HepG2 (cell line): ENCODE measurements around the gene CACNA1F. TPM values are rescaled to one million over a fixed set of nuclear protein-coding genes. Genes with fewer than 3 reads are reported as not detected.

Source experiments
- ATAC-seq: fragments of 200-7000 bp; cut with Tn5 transposase; 3 replicates; pipeline ENCODE4 v1.9.1; 2020; ENCODE audit warnings: mild to moderate bottlenecking, moderate library complexity
- BruUV-seq: library from RNA; stranded (reverse); fragments of 400-500 nt; replicated peaks from 2 replicates; lab custom pipeline; 2021; lab: Mats Ljungman, UMichigan
- CTCF ChIA-PET: fragments of 300-600 bp; formaldehyde crosslinking; extraction: SDS; loops from one replicate; lab custom pipeline; 2021; ENCODE audit warnings: low total read pairs, inconsistent platforms, low intra/inter-chr PET ratio; lab: Yijun Ruan, JAX
- POLR2A ChIA-PET: fragments of 350-600 bp; sonication (Branson Sonifier 250); formaldehyde crosslinking; loops from one replicate; lab custom pipeline; 2020; ENCODE audit warnings: antibody characterized with exemption, inconsistent platforms; lab: Yijun Ruan, JAX
- DNase-seq: peaks from one replicate; pipeline ENCODE4 v3.0.0-alpha.2; 2015; ENCODE audit warnings: low spot score
- FAIRE-seq: peaks from 3 replicates; lab custom pipeline; 2011; peaks lifted over from hg19 to GRCh38; lab: Jason Lieb, UNC
- H2AFZ ChIP-seq: one replicate; pipeline ENCODE4 v1.6.1; 2011; ENCODE audit warnings: low read length, inconsistent platforms
- H3K27ac ChIP-seq: fragments of 300-600 bp; 3 replicates; pipeline ENCODE4 v1.8.0; 2011; ENCODE audit warnings: mixed run types, mild to moderate bottlenecking, mixed read lengths, low read length, inconsistent platforms; ENCODE audit not compliant: insufficient read depth; ENCODE audit errors: extremely low read length
- H3K27me3 ChIP-seq, 2 experiments: fragments of 200-600 bp in 1 of 2; 2 replicates in 1 of 2; 3 replicates in 1 of 2; pipeline versions ENCODE4 v1.6.0 to v1.8.0; 2011; ENCODE audit warnings: low read length in 2 of 2, mild to moderate bottlenecking in 2 of 2, moderate library complexity in 2 of 2, inconsistent platforms in 1 of 2; ENCODE audit not compliant: insufficient read depth in 2 of 2, control insufficient read depth in 1 of 2
- H3K36me3 ChIP-seq, 2 experiments: fragments of 200-600 bp in 1 of 2; replicated peaks in 1 of 2; 2 replicates in 1 of 2; 3 replicates in 1 of 2; pipeline versions ENCODE4 v1.5.1 to v1.8.0; 2011; ENCODE audit warnings: low read length in 2 of 2, inconsistent platforms in 1 of 2; ENCODE audit not compliant: insufficient read depth in 2 of 2, control insufficient read depth in 1 of 2
- H3K4me1 ChIP-seq: 2 replicates; pipeline ENCODE4 v1.5.1; 2012; ENCODE audit warnings: low read length, inconsistent platforms; ENCODE audit not compliant: insufficient read depth
- H3K4me2 ChIP-seq: 2 replicates; pipeline ENCODE4 v1.6.0; 2011; ENCODE audit warnings: low read depth, low read length, inconsistent platforms
- H3K4me3 ChIP-seq, 3 experiments: fragments of 200-600 bp in 1 of 3; sonication (generic), shearing (Covaris generic) in 1 of 3; replicated peaks in 1 of 3; 2 replicates each; pipeline ENCODE4 v1.5.1; 2011 to 2016; ENCODE audit warnings: low read length in 3 of 3, inconsistent platforms in 2 of 3, low read depth in 2 of 3, mild to moderate bottlenecking in 2 of 3, control low read depth in 1 of 3, mixed read lengths in 1 of 3; ENCODE audit not compliant: insufficient read depth in 1 of 3
- H3K79me2 ChIP-seq: one replicate; pipeline ENCODE4 v1.6.1; 2011; ENCODE audit warnings: low read length, inconsistent platforms; ENCODE audit not compliant: insufficient read depth
- H3K9ac ChIP-seq: 2 replicates; pipeline ENCODE4 v1.6.0; 2011; ENCODE audit warnings: mild to moderate bottlenecking, low read depth, low read length, inconsistent platforms; ENCODE audit not compliant: insufficient read depth
- H3K9me3 ChIP-seq: 2 replicates; pipeline ENCODE4 v1.5.1; 2012; ENCODE audit warnings: mild to moderate bottlenecking, low read length
- H4K20me1 ChIP-seq: 2 replicates; pipeline ENCODE4 v1.6.0; 2011; ENCODE audit warnings: inconsistent platforms, mild to moderate bottlenecking, low read length, moderate library complexity; ENCODE audit not compliant: insufficient read depth
- ADNP ChIP-seq: sonication (generic); formaldehyde crosslinking; IDR thresholded peaks from 2 replicates; pipeline ENCODE4 v1.4.0; 2020; ENCODE audit warnings: missing genetic modification reagents
- ZNF121 ChIP-seq: sonication (generic); formaldehyde crosslinking; IDR thresholded peaks from 2 replicates; pipeline ENCODE4 v1.5.0; 2020; ENCODE audit warnings: mild to moderate bottlenecking, missing genetic modification reagents
- ZNF382 ChIP-seq: sonication (generic); formaldehyde crosslinking; IDR thresholded peaks from 2 replicates; pipeline ENCODE4 v1.5.0; 2020; ENCODE audit warnings: missing genetic modification reagents, mild to moderate bottlenecking, borderline replicate concordance
- ZNF550 ChIP-seq: sonication (generic); formaldehyde crosslinking; IDR thresholded peaks from 2 replicates; pipeline ENCODE4 v1.4.0; 2020; ENCODE audit warnings: mild to moderate bottlenecking, missing genetic modification reagents, borderline replicate concordance
- ZNF776 ChIP-seq: sonication (generic); formaldehyde crosslinking; IDR thresholded peaks from 2 replicates; pipeline ENCODE4 v1.4.0; 2020; ENCODE audit warnings: mild to moderate bottlenecking, missing genetic modification reagents
- ZSCAN29 ChIP-seq: sonication (generic); formaldehyde crosslinking; conservative IDR thresholded peaks from 2 replicates; pipeline ENCODE4 v1.4.0; 2020; ENCODE audit warnings: mild to moderate bottlenecking, missing genetic modification reagents
- WGBS: methylation state at CpG from one replicate; pipeline ENCODE4 v1.1.6; 2017; ENCODE audit warnings: low lambda C conversion rate; 5-methylcytosine and 5-hydroxymethylcytosine counted together
- in situ Hi-C: cut with HindIII; loops from 2 replicates; pipeline ENCODE4 v1.10.0; 2017; ENCODE audit warnings: low pct_unique_long_range_greater_than_20kb; ENCODE audit not compliant: extremely low pct_ligation_motif_present
- intact Hi-C: fragments of 100-400 bp; cut with micrococcal nuclease; formaldehyde crosslinking; loops from one replicate; pipeline ENCODE4 v1.10.0; 2022; ENCODE audit not compliant: unreplicated experiment
- polyA plus RNA-seq, 8 experiments: library from polyadenylated mRNA; depleted of rRNA in 3 of 8; stranded (reverse) in 7 of 8; unstranded in 1 of 8; fragments of >200 nt; fragmentation: Illumina TruSeq in 4 of 8; extraction: Trizol in 4 of 8; gene quantifications; 2 replicates each; pipeline versions ENCODE4 v1.2.1 to v1.2.3, GENCODE V29; 2011 to 2016; ENCODE audit warnings: low read depth in 4 of 8, missing spikeins in 1 of 8, mixed read lengths in 1 of 8; ENCODE audit not compliant: insufficient read depth in 1 of 8
- total RNA-seq, 5 experiments: library from RNA; depleted of rRNA; stranded (reverse); fragments of >200 nt; fragmentation: Illumina TruSeq; extraction: Trizol; gene quantifications; 2 replicates each; pipeline ENCODE4 v1.2.3, GENCODE V29; 2016; ENCODE audit warnings: low read depth in 1 of 5
- TF ChIP-seq, protein P1 (sequence below): sonication (generic); IDR thresholded peaks from 2 replicates; pipeline ENCODE4 v1.6.1; 2016; ENCODE audit warnings: low read depth, borderline replicate concordance
- TF ChIP-seq, protein P2 (sequence below): IDR thresholded peaks from 2 replicates; pipeline ENCODE4 v1.6.1; 2016; ENCODE audit warnings: missing biosample characterization, missing genetic modification reagents, low read depth
- TF ChIP-seq, protein P3 (sequence below): sonication (generic); formaldehyde crosslinking; IDR thresholded peaks from 2 replicates; pipeline ENCODE4 v1.4.0; 2020; ENCODE audit warnings: missing genetic modification reagents

The CACNA1F gene
- total and polyA plus RNA-seq, 2 of the 13 experiments (the other 11 are each of a cell fraction or from before 2014, with no cell fraction given): 0.03 TPM; not detected in 1

DNA sequence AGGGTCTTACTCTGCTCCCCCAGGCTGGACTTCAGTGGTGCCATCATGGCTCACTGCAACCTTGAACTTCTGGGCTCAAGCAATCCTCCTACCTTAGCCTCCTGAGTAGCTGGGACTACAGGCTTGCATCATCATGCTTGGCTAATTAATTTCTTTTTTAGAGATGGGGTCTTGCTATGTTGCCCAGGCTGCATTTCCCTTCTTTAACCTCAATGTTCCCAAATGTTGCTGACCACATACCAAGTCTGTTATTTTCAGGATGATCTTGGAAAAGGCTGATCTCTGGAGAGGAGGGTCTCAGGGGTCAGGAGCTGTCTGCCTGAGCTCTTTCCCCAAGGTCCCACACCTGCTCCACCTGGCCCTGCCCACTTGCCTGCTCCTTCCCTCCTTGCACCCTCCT, 13.0 kb downstream of the CACNA1F start:
- no peaks in the 10 kb centered on the region for H4K20me1 ChIP-seq
- H3K4me1 ChIP-seq: no peaks in the 10 kb centered on the region
- FAIRE-seq: no peak
- intact Hi-C loops: no loop called here
- no peaks in the 10 kb centered on the region for H3K9me3 ChIP-seq
- TF ChIP-seq, protein P1, sequence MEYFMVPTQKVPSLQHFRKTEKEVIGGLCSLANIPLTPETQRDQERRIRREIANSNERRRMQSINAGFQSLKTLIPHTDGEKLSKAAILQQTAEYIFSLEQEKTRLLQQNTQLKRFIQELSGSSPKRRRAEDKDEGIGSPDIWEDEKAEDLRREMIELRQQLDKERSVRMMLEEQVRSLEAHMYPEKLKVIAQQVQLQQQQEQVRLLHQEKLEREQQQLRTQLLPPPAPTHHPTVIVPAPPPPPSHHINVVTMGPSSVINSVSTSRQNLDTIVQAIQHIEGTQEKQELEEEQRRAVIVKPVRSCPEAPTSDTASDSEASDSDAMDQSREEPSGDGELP: no peak
- TF ChIP-seq ZNF382 (no peak), ZNF121 (CRISPR knock-in tag) (0 out of 2 replicates have a peak, but pooled peaks have one; percentile 36)
- TF ChIP-seq, protein P2, sequence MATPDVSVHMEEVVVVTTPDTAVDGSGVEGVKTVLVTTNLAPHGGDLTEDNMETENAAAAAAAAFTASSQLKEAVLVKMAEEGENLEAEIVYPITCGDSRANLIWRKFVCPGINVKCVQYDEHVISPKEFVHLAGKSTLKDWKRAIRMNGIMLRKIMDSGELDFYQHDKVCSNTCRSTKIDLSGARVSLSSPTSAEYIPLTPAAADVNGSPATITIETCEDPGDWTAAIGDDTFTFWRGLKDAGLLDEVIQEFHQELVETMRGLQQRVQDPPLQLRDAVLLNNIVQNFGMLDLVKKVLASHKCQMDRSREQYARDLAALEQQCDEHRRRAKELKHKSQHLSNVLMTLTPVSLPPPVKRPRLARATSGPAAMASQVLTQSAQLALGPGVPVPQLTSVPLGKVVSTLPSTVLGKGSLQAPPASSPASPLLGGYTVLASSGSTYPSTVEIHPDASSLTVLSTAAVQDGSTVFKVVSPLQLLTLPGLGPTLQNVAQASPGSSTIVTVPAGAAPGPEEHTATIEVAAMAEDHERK (CRISPR knock-in tag): no peak
- TF ChIP-seq, all 625 proteins: peak for 1
- DNase-seq (no peak), ATAC-seq (no peak)
- Histone ChIP-seq H3K36me3 (no peaks in the 10 kb centered on the region), H3K9ac (no peak overlapping the region), H3K4me2 (no peak overlapping the region), H3K27me3 (no peaks in the 10 kb centered on the region), H3K4me3 (no peak overlapping the region), H3K79me2 (no peaks in the 10 kb centered on the region), H3K27ac (no peak overlapping the region), H2AFZ (no peak overlapping the region)
- CTCF ChIA-PET: no interaction called here
- POLR2A ChIA-PET: no interaction called here
- in situ Hi-C loops: no loop called here
- no TSS peak for BruUV-seq

DNA sequence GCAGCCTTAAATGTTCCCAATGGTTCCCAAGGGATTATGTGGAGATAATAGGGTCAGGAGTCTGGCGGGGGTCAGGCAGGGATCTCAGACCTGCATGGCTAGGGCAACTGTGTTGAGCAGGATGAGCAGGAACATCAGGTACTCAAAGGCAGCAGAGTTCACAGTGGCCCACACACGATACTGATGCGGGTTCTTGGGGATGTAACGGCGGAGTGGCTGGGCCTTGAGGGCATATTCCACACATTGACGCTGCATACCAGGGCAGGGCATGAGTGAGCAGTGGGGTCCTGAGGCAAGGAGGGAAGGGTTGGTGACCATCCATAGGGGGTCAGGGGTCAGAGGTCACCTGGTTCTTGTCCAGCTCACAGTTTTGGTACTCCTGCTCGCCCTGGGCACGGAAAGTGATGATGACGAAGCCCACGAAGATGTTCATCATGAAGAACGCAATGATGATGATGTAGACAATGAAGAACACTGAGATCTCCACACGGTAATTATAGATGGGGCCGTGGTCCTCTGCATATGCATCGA, 18.1 kb downstream of the CACNA1F start:
- Histone ChIP-seq H3K9ac (no peak overlapping the region), H3K4me1 (no peaks in the 10 kb centered on the region), H4K20me1 (no peaks in the 10 kb centered on the region), H3K9me3 (no peaks in the 10 kb centered on the region), H3K36me3 (no peaks in the 10 kb centered on the region), H3K79me2 (no peaks in the 10 kb centered on the region), H3K4me3 (no peak overlapping the region), H3K27me3 (no peaks in the 10 kb centered on the region), H3K4me2 (no peak overlapping the region), H2AFZ (no peak overlapping the region), H3K27ac (no peak overlapping the region)
- POLR2A ChIA-PET: no interaction called here
- in situ Hi-C loops (no loop called here), intact Hi-C loops (no loop called here)
- 20% methylated on average over 7 of the region's 14 CpGs for WGBS
- DNase-seq (no peak), FAIRE-seq (no peak), ATAC-seq (no peak)
- CTCF ChIA-PET: no interaction called here
- no TSS peak for BruUV-seq
- no peak for TF ChIP-seq ADNP
- TF ChIP-seq, protein P1: no peak
- no peak for TF ChIP-seq ZNF550 (CRISPR knock-in tag)
- TF ChIP-seq, protein P3, sequence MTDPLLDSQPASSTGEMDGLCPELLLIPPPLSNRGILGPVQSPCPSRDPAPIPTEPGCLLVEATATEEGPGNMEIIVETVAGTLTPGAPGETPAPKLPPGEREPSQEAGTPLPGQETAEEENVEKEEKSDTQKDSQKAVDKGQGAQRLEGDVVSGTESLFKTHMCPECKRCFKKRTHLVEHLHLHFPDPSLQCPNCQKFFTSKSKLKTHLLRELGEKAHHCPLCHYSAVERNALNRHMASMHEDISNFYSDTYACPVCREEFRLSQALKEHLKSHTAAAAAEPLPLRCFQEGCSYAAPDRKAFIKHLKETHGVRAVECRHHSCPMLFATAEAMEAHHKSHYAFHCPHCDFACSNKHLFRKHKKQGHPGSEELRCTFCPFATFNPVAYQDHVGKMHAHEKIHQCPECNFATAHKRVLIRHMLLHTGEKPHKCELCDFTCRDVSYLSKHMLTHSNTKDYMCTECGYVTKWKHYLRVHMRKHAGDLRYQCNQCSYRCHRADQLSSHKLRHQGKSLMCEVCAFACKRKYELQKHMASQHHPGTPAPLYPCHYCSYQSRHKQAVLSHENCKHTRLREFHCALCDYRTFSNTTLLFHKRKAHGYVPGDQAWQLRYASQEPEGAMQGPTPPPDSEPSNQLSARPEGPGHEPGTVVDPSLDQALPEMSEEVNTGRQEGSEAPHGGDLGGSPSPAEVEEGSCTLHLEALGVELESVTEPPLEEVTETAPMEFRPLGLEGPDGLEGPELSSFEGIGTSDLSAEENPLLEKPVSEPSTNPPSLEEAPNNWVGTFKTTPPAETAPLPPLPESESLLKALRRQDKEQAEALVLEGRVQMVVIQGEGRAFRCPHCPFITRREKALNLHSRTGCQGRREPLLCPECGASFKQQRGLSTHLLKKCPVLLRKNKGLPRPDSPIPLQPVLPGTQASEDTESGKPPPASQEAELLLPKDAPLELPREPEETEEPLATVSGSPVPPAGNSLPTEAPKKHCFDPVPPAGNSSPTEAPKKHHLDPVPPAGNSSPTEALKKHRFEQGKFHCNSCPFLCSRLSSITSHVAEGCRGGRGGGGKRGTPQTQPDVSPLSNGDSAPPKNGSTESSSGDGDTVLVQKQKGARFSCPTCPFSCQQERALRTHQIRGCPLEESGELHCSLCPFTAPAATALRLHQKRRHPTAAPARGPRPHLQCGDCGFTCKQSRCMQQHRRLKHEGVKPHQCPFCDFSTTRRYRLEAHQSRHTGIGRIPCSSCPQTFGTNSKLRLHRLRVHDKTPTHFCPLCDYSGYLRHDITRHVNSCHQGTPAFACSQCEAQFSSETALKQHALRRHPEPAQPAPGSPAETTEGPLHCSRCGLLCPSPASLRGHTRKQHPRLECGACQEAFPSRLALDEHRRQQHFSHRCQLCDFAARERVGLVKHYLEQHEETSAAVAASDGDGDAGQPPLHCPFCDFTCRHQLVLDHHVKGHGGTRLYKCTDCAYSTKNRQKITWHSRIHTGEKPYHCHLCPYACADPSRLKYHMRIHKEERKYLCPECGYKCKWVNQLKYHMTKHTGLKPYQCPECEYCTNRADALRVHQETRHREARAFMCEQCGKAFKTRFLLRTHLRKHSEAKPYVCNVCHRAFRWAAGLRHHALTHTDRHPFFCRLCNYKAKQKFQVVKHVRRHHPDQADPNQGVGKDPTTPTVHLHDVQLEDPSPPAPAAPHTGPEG (CRISPR knock-in tag): no peak
- no peak for TF ChIP-seq ZNF776 (CRISPR knock-in tag)
- no peak for TF ChIP-seq ZSCAN29 (CRISPR knock-in tag)
